Astrocyte (in vitro differentiated cells and primary cell): ENCODE measurements around the gene POLR1D.

Source experiments
- EZH2 ChIP-seq: IDR thresholded peaks from 2 replicates; pipeline ENCODE4 v1.6.1; 2012; ENCODE audit warnings: mild to moderate bottlenecking, low read length, inconsistent platforms; ENCODE audit not compliant: insufficient read depth
- TF ChIP-seq, protein P1 (sequence below): IDR thresholded peaks from 2 replicates; pipeline ENCODE4 v1.5.1; 2011; ENCODE audit warnings: low read depth, mild to moderate bottlenecking, inconsistent platforms, low read length, moderate library complexity; ENCODE audit not compliant: insufficient read depth

- TF ChIP-seq, protein P1, sequence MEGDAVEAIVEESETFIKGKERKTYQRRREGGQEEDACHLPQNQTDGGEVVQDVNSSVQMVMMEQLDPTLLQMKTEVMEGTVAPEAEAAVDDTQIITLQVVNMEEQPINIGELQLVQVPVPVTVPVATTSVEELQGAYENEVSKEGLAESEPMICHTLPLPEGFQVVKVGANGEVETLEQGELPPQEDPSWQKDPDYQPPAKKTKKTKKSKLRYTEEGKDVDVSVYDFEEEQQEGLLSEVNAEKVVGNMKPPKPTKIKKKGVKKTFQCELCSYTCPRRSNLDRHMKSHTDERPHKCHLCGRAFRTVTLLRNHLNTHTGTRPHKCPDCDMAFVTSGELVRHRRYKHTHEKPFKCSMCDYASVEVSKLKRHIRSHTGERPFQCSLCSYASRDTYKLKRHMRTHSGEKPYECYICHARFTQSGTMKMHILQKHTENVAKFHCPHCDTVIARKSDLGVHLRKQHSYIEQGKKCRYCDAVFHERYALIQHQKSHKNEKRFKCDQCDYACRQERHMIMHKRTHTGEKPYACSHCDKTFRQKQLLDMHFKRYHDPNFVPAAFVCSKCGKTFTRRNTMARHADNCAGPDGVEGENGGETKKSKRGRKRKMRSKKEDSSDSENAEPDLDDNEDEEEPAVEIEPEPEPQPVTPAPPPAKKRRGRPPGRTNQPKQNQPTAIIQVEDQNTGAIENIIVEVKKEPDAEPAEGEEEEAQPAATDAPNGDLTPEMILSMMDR: no peak
- TF ChIP-seq EZH2: no peak
Observed at GRCh38 chr13:27595055-27595811, 26.5 kb upstream of the POLR1D start.
